SH-SY5Y (cell line): ENCODE data around the gene RAD52.

ENCODE experiments used
- GATA2 ChIP-seq: IDR thresholded peaks from 2 replicates; pipeline ENCODE4 v1.6.1; 2011; ENCODE audit warnings: mild to moderate bottlenecking, low read depth, low read length
- GATA3 ChIP-seq: IDR thresholded peaks from 2 replicates; pipeline ENCODE4 v1.6.1; 2011; ENCODE audit warnings: low read depth, mild to moderate bottlenecking, low read length, moderate library complexity

GRCh38 chr12:958588-959123 is 9.2 kb upstream of the RAD52 start:
- TF ChIP-seq GATA2 (no peak), GATA3 (no peak)
